SK-N-SH treated with all-trans-retinoic acid at 6 μM for 48 hours (cell line): Measurements from ENCODE around the gene GPRC5A.

ENCODE experiments used
- ARNTL ChIP-seq: fragments of 450-650 bp; formaldehyde crosslinking; IDR thresholded peaks from 2 replicates; pipeline ENCODE4 v1.5.0; 2020; ENCODE audit warnings: low read depth, mild to moderate bottlenecking, moderate library complexity, borderline replicate concordance
- ESRRG ChIP-seq: fragments of 250-450 bp; sonication (Bioruptor Pico); IDR thresholded peaks from 2 replicates; pipeline ENCODE4 v1.6.1; 2021; ENCODE audit warnings: mild to moderate bottlenecking
- GLIS3 ChIP-seq: fragments of 250-450 bp; sonication (Bioruptor Pico); IDR thresholded peaks from 2 replicates; pipeline ENCODE4 v1.5.0; 2020; ENCODE audit warnings: mild to moderate bottlenecking, moderate library complexity
- ISL1 ChIP-seq: fragments of 250-450 bp; sonication (Bioruptor Pico); IDR thresholded peaks from 2 replicates; pipeline ENCODE4 v2.1.2; 2022; ENCODE audit warnings: mild to moderate bottlenecking, moderate library complexity
- PPARA ChIP-seq: fragments of 250-450 bp; sonication (Bioruptor Pico); IDR thresholded peaks from 2 replicates; pipeline ENCODE4 v1.5.0; 2020; ENCODE audit warnings: mild to moderate bottlenecking, borderline replicate concordance
- RARB ChIP-seq: fragments of 250-450 bp; sonication (Bioruptor Pico); IDR thresholded peaks from 2 replicates; pipeline ENCODE4 v1.8.0; 2021; ENCODE audit warnings: mild to moderate bottlenecking, moderate library complexity
- ZFP3 ChIP-seq: fragments of 250-450 bp; sonication (Bioruptor Pico); IDR thresholded peaks from 2 replicates; pipeline ENCODE4 v1.5.0; 2020; ENCODE audit warnings: mild to moderate bottlenecking, moderate library complexity
- ZNF8 ChIP-seq: fragments of 450-650 bp; formaldehyde crosslinking; IDR thresholded peaks from 2 replicates; pipeline ENCODE4 v1.5.0; 2020; ENCODE audit warnings: mild to moderate bottlenecking, moderate library complexity
- TF ChIP-seq, protein P1 (sequence below): fragments of 250-450 bp; sonication (Bioruptor Pico); IDR thresholded peaks from 2 replicates; pipeline ENCODE4 v1.5.1; 2020; ENCODE audit warnings: low read depth, mild to moderate bottlenecking, moderate library complexity

DNA sequence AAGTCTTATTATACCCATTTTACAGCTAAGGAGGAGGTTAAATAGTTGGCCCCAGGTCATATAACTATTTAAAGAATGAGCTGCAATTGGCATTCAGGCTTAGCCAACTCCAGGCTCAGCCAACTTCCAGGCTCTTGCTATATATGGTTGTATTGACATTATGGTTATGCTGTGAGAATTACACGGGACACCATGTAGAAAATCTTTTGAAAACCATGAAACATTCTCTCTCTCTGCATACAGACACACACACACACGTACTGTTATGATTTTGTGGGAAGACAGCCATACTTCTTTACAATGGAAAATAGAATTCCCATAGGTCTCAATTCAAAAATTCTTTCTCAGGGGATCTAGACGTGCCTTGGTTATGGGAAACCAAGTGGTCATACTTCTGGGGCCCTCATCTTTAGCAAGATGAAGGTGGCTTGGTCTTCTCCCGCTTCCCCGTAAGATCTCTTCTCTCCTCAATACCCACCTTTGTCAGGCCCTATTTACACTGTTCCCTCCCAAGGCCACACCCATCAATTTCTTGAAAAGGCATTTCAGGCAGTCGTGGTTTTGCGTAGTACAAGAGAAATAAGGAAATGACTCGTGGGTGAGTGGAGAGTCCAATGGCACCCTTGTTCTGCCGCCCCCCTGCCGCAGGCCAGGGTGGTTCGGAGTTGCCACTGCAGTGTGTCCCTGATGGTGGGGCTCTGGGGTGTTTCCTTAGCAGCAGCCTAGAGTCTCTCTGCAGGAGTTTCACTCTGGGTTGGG lies 10.0 kb upstream of the GPRC5A start:
- TF ChIP-seq, protein P1, sequence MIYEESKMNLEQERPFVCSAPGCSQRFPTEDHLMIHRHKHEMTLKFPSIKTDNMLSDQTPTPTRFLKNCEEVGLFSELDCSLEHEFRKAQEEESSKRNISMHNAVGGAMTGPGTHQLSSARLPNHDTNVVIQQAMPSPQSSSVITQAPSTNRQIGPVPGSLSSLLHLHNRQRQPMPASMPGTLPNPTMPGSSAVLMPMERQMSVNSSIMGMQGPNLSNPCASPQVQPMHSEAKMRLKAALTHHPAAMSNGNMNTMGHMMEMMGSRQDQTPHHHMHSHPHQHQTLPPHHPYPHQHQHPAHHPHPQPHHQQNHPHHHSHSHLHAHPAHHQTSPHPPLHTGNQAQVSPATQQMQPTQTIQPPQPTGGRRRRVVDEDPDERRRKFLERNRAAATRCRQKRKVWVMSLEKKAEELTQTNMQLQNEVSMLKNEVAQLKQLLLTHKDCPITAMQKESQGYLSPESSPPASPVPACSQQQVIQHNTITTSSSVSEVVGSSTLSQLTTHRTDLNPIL, result no peak
- TF ChIP-seq ARNTL (CRISPR knock-in tag) (no peak), RARB (CRISPR knock-in tag) (no peak), ISL1 (CRISPR knock-in tag) (no peak), PPARA (CRISPR knock-in tag) (no peak), ZFP3 (CRISPR knock-in tag) (no peak), ESRRG (CRISPR knock-in tag) (no peak), ZNF8 (no peak), GLIS3 (CRISPR knock-in tag) (no peak)
